Stimulated activated CD4-positive, alpha-beta T cell treated with anti-CD3 and anti-CD28 coated beads, TNF-alpha, amount 100 ng/mL, for 24 hours (primary cell): ENCODE results near the gene NMB.
"Not testable (repeated sequence)": the region's sequence is repeated elsewhere in the genome, so short reads cannot be mapped to it uniquely, and the experiment has no call there.

ENCODE experiments used
- DNase-seq, 3 experiments: peaks; one replicate each; pipeline ENCODE4 v3.0.0-alpha.2; 2020; ENCODE audit warnings: low read depth in 3 of 3

NMB gene

GRCh38 chr15:84656972-84657371, 1.0 kb downstream of the NMB start:
- no peak for DNase-seq

DNA sequence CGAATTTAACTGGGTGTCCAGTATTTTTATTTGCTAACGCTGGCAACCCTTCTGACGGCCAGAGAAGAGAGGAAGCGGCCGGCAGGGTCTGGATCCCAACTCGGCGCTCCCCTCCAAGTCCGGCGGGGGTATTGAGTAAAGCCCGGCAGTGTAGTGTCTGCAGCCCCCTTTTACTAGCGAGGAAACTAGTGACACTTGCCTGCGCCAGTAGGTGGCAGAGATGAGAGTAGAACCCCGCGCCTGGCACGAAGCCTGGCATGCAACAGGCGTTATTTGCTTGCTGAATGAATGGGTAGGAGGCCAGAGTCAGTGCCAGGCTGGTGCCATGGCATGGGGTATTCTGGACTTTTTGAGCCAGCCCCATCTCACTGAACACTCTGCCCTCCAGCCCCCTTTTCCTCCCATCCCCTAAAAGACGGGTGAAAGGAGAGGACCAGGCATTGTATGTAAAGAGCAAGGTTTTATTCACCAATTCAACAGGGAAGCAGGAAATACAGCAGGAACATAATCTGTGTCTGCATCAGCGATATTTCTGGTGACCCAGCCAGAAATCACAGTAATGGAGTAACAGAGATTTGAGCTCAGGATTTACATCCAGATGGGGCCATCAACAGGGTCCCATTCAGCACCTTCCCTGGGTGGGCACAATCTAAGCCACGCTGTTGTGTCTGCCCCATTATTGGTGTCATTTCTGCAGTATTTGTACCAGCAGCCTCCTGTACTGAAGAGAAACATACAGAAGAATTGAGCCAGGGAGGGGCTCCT, 3.1 kb downstream of the NMB start:
- DNase-seq: peak; percentile 56 to 74 (median 63)

- DNase-seq: peak; percentile 95 to 96 (median 96)
Observed at GRCh38 chr15:84653910-84654688, 3.9 kb downstream of the NMB start, which contains the start of gene WDR73. WDR73 (minus strand) TSS chr15:84654283; CDS start chr15:84654274, 9 bp downstream.

- DNase-seq: no peak
Observed at GRCh38 chr15:84653584-84653909, 4.5 kb downstream of the NMB start.

DNA sequence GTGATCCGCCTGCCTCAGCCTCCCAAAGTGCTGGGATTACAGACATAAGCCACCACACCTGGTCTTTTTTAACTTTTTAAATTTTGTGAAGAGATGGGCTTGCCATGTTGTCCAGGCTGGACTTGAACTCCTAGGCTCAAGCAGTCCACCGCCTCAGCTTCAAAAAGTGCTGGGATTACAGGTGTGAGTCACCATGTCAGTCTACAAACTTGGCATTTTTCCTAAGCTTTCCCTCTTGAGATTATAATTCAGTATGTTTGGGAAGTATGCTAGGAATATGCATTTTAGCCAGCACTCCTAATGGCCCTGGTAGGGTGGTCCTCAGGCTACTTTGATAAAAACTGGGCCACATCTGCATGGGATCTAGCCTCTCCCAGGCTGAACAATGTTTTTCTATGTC, 8.3 kb downstream of the NMB start:
- no peak for DNase-seq

- no peak for DNase-seq
Observed at GRCh38 chr15:84648539-84648938, 9.5 kb downstream of the NMB start.

- DNase-seq: no peak
Observed at GRCh38 chr15:84647726-84648125, 10.3 kb downstream of the NMB start.

DNA sequence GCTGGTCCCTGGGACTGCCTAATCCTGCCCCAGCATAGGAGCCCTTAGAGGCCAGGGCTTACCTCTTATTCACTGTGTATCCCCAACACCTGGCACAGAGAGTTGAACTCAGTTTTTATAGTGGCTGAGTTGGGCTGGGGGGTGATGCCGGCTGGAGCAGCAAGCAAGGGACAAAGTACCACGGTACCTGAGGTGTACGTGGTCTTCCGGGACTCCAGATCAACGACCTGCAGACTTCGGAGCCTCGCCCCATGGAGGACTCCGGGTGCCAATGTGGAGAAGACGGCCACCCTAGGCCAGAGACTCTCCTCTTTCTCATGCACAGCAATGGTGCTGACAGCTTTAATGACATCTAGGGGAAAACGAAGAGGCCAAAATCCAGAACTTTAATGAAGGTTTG, 12.0 kb downstream of the NMB start:
- DNase-seq: no peak

GRCh38 chr15:84645496-84645895, 12.5 kb downstream of the NMB start:
- no peak for DNase-seq

DNA sequence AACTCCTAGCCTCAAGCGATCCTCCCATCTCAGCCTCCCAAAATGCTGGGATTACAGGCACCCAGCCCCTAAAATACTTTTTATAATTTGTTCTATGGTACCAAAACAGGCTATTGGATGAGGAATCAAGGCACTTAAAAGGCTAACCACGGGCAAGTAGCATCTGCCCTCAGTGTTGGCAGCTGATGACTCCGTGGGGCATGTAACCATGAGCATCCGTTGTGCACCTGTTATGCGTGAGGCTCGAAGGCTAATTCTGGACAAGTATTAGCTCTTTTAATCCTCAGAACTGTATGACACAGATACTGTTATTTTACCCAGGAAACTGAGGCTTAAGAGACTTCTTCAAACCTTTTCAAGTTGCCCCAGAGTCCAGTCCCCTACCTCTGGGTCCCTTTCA, 14.2 kb downstream of the NMB start:
- no peak for DNase-seq

DNA sequence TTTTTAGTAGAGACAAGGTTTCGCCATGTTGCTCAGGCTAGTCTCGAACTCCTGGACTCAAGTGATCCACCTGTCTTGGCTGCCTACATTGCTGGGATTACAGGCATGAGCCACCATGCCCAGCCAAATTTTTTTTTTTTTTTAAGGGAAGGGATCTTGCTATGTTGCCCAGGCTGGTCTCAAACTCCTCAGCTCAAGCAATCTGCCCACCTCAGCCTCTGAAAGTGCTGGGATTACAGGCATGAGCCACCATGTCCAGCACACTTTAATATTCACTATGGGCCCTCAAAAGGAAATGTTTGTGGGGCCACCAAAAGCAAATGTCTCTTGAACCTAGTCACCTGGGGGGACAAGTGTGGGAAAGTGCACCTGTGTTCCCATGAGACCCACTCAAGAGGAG, 15.4 kb downstream of the NMB start:
- DNase-seq: not testable (repeated sequence)

DNA sequence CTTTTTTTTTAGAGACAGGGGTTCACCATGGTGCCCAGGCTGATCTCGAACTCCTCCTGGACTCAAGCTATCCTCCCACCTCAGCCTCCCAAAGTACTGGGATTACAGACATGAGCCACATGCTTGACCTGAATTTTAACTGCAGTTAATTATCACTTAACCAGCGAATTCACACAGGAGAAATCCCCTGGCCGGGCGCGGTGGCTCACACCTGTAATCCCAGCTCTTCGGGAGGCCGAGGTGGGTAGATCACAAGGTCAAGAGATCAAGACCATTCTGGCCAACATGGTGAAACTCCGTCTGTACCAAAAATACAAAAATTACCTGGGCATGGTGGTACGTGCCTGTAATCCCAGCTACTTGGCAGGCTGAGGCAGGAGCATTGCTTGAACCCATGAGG, 16.1 kb downstream of the NMB start:
- not testable (repeated sequence) for DNase-seq

- DNase-seq: no peak
Observed at GRCh38 chr15:84638103-84638502, 19.9 kb downstream of the NMB start.

DNA sequence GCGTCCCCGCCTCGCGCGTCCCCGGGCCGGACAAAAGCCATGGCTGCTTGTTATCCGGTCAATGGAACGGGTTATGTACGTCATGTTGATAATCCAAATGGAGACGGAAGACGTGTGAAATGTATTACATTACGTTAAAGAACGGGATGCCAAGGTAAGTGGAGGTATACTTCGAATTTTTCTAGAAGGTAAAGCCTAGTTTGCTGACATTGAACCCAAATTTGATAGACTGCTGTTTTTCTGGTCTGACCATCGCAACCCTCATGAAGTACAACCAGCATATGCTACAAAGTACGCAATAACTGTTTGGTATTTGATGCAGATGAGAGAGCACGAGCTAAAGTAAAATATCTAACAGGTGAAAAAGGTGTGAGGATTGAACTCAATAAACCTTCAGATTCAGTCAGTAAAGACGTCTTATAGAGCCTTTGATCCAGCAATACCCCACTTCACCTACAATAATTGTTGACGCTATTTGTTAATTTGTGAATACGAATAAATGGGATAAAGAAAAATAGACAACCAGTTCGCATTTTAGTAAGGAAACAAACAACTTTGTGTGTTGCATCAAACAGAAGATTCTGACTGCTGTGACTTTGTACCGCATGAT, 23.7 kb downstream of the NMB start:
- DNase-seq: no peak

DNA sequence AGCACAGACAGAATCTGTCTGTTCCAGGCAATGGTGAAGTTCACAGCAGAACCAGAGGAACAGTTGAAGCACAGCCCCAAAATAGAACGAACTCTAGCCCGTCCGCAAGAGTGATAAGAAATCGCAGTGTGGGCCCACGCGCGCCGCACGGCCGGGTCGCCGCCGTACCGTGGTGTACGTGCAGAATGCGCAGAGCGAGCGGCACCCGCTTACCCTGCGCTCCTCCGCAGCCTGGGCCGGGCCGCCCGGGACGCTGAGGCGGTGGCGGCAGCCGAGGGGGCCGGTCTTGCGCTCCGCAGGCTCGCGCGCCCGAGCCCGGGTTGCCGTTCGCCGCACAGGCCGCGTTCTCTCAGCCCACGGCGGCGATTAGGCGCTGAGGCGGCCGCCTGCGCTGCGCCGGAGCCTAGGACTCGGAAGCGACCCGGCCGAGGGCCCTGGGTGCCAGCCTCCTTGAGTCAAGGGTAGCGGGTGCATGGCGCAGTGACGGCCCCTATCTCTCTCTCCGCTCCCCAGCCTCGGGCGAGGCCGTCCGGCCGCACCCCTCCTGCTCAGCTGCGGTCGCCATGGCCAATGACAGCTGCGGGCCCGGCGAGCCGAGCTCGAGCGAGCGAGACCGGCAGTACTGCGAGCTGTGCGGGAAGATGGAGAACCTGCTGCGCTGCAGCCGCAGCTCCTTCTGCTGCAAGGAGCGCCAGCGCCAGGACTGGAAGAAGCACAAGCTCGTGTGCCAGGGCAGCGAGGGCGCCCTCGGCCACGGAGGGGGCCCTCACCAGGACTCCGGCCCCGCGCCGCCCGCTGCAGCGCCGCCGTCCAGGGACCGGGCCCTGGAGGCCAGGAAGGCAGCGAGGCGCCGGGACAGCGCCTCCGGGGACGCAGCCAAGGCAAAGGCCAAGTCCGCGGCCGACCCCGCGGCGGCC, 24.4 kb downstream of the NMB start:
- peak; percentile 45 to 68 (median 47) for DNase-seq

DNA sequence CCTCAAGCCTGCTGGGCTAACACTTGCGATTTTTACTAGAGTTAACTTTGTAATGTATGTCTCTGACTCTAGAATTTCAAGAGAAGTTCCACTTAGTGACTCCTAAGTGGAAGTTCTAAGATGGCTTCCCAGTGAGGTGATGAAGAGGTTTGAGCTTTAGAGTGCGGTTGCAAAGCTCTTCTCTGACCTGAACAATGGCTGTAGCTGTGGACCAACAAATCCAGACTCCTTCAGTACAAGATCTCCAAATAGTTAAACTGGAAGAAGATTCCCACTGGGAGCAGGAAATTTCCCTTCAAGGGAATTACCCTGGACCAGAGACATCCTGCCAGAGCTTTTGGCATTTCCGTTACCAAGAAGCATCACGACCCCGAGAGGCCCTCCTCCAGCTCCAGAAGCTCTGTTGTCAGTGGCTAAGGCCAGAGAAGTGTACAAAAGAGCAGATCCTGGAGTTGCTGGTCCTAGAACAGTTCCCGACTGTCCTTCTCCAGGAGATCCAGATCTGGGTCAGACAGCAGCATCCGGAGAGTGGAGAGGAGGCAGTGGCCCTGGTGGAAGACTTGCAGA, 26.2 kb downstream of the NMB start:
- DNase-seq: no peak

GRCh38 chr15:84629033-84629432, 29.0 kb downstream of the NMB start:
- no peak for DNase-seq

DNA sequence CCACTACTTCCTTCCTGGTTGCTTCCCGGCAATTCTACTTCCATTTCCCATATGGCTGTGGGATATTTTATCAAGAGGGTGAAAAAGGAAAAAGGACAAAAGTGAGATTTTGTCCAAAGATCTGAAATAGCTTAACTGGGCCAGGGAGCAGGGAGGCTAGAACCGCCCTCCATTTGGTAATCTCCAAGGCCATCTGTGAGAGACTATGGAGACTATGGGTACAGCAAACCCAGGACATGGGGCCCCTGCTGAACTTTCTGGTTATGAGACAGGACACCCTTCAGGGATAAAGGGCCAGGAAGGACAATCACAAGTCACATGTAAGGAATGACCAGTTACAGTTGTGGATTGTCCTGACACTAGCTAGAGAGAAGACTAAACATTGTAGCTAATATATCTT, 32.9 kb downstream of the NMB start:
- no peak for DNase-seq

DNA sequence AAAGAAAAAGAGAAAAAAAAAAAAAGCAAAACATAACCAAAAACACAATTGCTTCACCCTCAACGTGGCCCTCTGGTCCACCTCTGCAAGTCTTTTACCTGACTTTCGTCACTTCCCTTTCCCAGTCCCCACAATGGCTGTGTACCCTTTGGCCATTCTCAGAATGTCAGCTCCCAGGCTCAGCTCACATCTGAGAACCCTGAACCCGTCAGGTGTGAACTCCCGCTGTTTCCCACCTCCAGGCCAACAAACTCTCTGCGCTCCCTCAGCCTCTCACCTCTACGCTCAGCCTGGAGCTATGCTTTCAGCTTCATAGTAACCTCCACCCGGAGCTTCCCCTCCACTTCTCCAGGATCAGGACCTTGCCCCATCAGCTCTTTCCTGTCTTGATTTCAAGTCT, 33.6 kb downstream of the NMB start:
- no peak for DNase-seq

GRCh38 chr15:84621358-84621979, 36.5 kb downstream of the NMB start:
- no peak for DNase-seq

- DNase-seq: no peak
Observed at GRCh38 chr15:84620626-84621025, 37.4 kb downstream of the NMB start.
